ENCODE data around the gene FARP1.

FARP1 gene

DNA sequence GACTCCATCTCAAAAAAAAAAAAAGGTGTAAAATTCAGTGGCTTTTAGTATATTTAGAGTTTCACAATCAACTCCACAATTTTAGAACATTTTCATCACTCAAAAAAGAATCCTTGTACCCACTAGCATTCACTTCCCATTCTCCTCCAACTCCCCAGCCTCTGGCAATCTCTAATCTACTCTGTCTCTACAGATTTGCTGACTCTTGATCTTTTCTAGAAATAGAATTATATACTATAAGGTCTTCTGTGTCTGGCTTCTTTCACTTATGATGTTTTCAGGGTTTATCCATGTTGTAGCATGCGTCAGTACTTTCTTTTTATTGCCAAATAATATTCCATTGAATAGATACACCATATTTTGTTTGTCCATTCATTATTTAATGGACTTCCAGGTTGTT is 8.0 kb upstream of the FARP1 start:
- DNase-seq, result no peak

DNA sequence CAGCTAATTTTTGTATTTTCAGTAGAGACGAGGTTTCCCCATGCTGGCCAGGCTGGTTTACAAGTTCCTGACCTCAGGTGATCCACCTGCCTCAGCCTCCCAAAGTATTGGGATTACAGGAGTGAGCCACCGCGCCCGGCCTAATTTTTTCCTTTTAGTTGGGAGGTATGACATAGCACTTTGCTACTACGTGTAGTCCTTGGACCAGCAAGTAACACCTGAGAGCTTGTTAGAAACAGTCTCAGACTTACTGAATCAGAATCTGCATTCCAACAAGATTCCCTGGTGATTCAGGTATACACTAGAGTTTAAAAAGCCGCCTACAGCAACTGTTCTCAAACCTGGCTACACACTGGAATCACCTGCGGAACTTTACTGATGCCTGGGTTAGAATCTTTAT is 1.8 kb upstream of the FARP1 start:
- DNase-seq, result no peak

DNA sequence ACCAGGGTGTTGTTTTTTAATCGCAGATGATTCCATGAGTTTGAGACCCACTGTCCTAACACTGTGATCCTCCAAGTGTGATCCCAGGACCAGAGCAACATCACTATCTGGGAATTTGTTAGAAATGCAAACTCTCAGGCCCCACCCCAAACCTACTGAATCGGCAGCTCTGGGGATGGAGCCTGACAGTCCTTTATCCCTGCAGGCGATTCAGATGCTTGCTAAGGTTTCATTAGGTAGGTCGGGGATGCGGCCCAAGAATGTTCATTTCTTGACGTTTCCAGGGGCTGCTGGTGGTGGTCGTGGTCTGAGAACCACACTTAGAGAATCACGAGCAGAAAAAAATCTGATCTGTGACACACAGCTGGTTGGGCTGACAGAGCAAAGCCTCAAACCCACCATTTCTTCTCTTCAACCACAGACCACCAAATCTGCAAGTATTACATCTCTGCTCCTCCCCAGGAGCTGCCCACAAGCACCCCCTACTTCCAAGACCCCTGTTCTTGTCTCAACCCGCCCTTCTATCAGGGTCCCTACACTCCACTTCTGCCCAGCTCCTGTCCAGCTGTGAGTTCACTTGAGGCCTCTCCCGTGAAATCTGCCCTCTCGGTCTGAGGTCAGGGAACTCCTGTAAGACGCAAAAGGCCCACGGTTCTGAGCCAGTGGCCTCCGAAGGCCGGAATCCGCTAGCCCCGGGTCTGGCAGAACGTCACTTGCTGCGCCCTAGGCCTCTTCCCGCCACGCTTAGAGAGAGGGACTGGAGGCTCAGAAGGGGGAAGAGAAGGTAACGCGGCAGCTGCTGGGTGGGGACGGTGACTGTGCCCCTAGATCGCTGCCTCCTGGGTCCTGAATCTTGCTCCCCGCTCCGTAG is 1.1 kb upstream of the FARP1 start:
- DNase-seq, result no peak

DNA sequence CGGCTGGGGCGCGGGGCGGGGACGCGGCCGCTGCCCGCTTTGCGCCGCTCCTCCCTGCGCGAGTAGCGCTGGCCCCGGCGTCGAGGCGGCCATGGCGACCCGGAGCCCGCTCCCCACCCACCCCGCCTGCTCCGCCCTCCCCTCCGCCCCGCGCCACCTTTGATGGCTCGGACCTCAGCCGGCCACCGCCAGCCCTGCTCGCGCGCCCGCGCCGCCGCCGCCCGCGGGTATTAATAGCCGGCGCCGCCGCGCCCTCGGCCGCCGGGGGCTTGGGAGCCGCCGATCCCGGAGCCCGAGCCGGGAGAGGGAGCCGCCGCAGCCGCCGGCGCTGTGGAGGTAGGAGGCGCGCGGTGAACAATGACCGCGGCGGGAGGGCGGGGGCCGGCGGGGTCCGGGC is 261 bp downstream of the FARP1 start:
- no peak for DNase-seq

DNA sequence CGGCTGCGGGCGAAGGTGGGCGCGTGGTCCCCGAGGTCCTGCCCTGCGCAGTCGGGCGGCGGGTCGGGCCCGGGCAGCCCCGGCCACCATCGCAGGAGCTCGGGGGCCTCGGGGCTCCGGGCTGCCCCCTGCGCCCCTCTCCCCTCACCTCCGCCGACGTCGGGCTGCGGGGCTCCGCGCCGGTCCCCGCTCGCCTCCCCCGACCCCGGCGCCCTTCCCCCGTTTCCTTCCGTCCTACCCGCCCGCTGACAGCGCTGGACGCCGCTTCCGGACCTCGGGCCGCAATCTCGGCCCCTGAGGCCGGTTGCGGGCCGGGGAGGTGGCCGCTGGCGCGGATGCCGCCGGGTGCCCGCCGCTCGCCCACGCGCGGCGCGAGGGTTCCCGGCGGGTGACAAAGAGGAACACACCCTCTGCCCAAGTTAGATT is 720 bp downstream of the FARP1 start:
- no peak for DNase-seq

DNA sequence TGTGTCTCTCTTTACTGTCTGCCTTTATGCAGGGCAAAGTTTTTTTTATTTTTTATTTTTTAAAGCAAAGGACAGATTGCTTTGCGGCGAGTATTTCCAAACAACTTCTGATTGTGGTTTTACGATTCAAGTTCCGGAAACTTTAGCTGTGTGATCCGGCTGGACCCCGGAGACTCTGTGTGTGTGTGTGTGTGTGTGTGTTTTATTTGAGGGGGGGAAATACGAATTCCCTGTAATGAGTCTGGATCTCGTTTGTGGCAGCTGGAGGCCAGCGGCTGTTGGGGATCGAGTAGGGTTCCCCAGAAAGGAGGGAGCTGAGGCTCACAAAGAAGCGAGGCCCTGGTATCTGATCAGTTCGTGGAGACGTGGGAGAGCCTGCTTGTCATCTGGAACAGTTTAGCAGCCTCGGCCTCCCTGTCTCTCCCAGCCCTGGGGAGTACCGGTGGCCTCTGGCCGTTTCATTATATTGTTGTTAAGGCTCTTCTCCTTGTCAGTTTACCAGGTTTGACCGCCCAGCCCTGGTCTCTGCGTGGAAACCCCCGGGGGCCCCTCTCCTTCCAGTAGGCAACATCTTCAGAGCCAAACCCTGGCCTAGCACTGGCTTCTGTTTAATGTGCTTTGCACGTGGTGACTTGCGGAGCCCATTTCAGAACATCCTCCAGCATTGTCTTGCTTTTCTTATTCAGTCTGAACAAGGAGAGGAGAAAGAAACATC is 1.3 kb downstream of the FARP1 start:
- no peak for DNase-seq

DNA sequence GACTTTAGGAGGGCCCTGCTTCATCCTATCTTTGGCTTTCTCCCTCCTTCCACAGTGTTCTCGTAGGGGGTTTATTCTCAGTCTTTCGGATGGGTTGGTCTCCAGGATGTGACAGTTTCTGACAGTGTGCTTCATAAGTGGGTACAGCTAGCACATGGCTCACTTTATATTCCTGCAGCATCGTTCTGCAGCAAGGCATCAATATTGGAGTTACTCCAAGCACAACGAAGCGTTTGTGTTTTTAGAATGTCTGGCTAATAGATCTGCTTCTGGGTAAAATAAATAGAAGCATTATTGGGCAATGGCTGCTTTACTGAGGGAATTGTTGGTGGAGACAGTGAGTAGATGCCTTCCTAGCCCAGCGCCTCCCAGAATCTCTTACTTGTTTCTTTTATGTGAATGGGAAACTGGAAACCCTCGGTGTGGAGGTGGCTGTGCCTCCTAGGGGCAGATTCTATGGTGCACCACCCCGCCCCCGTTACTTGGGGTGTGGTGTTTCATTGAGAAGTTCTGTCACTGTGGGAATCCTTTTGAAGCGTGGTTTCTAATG is 2.0 kb downstream of the FARP1 start:
- no peak for DNase-seq

DNA sequence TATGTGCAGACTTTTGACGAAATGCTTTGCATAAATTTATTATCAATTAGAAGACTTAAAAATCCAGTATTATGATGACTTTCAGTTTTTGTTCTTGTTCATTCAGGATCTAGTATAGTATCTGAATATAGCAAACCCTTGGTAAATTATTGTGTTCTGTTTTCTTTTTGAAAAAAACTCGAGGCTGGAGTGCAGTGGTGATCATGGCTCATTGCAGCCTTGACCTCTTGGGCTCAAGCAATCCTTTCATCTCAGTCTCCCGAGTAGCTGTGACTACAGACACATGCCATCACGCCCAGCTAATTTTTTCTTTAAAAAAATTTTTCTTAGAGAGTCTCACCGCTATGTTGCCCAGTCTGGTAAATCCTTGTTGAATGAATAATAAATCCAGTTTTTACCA is 4.6 kb downstream of the FARP1 start:
- DNase-seq, result no peak

DNA sequence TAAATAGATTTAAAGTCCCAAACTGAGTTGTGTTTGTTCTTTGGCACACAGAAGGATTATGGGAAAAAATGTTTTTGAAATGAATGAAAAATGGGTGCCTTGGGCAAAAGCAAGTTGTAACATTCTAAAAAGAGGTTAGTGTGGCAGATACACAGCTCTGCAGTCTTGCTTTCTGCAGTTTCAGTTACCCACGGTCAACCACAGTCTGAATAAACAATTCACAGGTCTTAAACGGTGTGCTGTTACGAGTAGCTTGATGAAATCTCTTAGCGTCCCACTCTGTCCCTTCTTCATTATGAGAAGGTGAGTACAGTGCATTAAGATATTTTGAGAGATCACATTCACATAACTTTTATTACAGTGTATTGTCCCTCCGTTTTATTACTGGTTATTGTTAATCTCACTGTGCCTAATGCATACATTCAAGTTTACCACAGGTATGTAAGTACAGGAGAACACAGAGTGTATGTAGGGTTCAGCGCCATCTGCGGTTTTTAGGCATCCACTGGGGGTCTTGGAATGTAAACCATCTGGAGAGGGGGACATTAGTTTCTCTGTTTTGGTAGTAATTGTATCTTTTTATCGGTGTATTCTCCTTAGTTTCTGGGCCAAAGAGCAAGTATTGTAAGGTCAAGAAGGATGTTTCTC is 8.1 kb downstream of the FARP1 start:
- no peak for DNase-seq

DNA sequence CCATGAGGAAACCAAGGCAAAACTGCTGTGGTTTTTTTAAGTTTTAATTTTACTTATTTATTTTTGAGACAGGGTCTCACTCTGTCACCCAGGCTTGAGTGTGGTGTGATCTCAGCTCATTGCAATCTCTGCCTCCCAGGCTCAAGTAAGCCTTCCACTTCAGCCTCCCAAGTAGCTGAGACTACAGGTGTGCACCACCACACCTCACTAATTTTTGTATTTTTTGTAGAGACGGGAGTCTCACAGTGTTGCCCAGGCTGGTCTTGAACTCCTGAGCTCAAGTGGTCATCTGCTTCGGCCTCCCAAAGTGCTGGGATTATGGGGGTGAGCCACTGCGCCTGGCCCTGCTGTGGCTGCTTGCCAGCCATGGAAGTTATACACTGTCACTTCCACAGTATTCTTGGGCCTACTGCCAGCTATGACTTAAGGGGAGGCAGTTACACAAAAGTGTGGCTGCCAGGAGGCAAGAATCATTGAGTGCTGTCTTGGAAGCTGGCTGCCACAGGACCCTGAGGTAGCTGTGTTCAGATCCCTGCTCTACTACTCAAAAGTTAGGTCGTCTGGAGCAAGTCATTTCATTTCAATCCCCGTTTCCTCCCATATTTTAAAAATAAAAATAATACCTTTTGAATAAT is 12.7 kb downstream of the FARP1 start:
- no peak for DNase-seq

DNA sequence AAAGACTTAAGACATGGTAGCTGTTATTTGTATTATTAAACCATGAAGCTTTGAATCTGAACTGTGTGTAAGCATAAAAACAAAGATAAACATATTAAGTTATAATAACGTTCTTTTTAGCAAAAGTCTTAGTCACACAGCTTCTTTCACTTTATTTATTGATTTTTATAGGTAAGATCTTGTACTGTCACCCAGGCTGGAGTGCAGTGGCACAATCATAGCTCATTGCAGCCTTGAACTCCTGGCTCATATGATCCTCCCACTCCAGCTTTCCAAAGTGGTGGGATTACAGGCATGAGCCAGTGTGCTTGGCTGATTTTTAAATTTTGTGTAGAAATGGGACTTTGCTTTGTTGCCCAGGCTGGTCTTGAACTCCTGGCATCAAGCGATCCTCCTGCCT is 13.4 kb downstream of the FARP1 start:
- no peak for DNase-seq

DNA sequence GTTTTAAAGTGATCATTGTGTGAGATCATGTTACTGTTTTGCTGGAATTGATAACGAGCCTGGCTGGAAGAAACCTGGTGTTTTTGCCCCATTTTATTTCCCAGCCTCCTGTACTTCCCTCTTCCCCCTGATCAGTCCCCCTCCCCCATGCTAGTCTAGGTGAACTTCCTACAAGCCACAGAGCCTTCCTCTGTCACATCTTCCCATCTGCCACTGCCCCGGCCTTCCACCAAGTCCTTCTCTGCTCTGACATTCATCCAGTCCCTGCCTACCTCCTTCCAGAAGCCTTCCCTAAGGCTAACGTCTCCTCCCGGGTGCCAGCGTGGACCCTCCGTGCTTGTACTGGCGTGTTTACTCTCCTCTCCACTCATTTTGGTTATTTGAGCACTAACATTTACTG is 14.3 kb downstream of the FARP1 start:
- no peak for DNase-seq

DNA sequence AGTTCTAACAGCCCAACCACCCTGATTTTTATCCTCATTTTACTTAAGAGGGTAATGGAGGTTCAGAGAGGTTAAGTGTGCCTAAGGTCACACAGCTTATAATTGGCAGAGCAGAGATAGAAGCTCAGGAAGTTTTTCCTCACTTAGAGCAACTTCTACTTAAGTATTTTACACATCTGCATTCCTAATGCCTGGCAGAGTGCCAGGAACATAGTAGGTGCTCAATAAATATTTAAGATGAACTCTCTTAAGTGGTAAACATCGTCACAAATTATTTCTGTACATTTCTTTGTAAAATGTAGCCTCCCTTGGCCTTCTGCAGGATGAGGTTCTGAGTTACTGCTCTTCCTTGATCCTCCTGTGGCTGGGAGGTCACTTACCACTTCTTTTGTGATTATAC is 14.7 kb downstream of the FARP1 start:
- no peak for DNase-seq

DNA sequence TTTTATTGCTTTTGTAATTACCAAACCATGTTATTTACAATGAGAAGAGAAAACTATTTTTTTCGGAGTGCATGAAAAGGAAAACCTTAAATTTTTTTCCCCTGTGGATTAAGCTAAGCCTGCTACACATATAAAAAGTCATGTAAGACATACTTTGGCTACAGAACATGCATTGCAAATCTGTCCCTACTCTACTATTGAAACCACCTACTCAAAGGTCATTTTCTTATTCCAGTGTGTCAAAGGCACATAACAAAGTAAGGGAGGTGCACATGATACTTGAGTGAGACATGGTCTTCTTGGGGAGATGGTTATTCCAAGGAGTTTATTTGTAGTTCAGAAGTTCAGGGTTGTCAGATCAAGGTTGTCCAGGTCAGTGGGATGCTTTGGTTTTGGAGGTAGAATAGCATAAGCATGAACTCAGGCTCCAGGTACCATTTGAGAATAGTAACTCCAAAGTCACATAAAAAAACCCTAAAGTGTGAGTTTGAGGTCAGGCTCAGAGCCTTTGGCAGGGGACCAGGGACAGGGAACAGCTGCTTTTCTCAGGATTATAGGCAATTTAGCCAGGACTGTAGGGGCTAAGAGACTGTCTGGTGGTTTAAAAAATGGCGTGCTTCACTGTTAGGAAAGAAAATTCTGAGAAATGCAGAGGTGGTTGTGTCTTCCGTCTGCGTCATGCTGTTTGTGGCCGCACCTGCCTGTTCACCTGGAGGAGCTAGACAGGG is 15.4 kb downstream of the FARP1 start:
- no peak for DNase-seq

DNA sequence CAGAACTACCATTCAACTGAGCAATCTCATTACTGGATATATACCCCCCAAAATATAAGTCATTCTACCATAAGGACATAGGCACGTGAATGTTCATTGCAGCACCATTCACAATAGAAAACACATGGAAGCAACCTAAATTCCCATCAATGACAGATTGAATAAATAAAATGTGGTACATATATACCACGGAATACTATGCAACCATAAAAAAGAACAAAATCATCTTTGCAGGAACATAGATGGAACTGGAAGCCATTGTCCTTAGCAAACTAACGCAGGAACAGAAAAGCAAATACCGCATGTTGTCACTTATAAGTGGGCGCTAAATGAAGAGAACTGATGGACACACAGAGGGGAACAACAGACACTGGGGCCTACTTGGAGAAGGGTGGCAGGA is 20.0 kb downstream of the FARP1 start:
- DNase-seq, result no peak

DNA sequence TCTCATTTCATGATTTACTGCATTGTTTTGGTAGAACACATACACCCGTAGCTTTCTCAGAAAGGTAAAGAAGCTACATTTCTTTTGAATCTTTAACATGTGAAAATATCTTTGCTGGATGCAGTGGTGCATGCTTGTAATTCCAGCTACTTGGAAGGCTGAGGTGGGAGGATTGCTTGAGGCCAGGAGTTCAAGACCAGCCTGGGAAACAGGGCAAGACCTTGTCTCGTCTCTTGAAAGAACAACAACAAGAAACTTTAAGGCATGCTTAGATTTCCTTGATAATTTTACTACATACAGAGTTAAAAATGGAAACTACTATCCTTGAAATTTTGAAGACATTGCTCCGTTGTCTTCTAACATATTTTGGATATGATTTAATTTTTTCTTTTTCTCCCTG is 26.4 kb downstream of the FARP1 start:
- DNase-seq, result no peak

DNA sequence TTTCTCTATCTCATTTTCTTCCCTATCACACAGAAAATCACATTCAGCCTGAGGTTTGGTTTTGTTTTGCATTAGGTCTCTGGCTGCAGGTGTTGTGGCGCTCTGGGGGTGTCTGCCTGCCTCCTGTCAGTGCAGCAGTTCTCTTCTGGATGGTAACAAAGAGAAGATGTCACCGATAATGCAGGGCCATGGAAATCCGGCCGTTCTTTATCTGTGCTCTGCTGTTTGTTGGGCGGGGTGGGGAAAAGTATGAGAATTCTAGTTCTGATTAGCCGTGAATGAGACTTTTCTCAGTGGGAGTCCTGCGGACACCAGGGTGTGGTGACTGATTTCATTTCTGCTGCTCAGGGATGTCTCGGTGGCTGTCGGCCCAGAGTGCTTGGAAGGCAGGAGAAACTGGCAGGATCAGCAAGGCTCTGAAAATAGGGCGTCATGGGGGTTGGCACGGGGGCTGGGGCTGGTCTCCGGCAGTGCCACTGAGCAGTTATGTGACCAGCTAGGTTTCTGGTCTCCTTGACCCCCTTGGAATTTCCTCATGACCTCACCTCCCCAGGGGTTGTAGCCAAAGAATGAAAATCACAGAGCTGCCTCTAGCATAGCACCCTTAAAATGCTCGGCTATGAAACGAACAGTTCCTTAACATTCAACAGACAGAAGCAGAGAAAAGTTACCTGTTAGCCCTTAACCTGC is 29.2 kb downstream of the FARP1 start:
- DNase-seq, result no peak

DNA sequence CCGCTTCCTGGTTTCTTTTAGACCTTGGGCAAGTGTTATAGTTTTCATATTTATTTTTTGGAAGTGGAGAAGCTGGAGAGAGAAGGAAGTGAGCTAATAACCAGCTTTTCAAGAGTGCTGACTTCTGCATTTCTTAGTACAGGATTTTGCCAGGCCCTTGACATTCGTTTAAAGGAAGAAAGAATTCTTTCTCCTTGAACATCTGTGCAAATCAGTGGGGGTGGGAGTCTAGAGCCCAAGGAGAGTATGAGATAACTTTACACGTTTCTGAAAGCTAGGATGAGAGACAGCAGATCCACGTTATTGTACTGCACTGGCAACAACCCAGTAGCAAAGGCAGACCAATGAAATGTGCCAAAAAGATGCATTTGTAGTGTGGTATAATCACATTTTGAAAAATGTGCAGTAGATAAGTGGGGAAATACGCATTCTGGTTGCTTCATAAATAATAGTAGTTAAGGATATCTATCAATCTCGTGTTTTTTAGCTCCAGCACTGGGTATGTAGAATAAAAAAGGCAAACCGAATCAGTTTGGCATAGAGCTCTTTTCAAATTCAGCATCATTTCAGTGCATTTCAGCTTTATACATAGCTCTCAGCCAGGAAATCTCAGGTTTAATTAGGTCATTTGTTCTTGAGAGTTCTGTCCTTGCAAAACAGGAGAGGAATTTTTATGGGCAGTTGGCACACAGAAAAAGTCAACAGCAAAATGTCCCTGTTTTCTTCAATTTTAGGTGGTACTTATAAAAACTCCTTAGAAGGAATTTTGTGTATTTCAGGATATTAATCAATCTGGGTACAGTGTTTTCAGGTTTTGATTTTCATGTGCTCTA is 29.9 kb downstream of the FARP1 start:
- no peak for DNase-seq

DNA sequence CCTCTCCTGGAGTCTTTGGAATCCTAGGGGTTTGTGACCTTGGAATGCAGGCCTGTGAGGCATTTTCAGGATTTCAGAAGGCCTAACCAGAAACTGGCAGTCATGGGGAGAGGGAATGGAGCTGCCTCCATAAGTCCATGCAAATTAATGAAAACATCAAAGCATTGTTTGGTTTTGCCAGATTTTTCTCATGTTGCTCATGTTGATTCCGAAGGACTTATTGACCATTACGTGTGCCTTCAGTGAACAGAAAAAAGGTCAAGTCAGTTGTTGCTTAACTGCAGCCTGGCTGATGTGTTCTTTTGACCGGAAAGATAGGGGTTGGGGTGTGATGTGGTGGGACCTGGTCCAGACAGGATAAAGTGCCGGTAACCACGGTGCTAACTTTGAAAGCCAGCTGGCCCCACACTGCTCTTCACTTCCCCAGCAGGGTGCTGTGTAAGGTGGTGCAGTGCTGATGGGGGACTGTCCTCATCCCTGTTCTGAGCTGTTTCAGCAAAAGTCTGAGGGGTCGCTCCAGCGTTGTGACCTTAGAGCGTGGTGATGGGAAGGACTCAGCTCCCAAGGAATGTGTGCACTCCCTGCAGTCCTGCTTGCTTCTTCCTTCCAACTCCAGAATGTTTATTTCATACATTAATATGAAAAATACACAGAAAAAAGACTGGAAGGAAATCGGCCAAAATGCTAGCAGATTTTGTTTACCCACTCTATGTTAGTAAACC is 30.7 kb downstream of the FARP1 start:
- no peak for DNase-seq

DNA sequence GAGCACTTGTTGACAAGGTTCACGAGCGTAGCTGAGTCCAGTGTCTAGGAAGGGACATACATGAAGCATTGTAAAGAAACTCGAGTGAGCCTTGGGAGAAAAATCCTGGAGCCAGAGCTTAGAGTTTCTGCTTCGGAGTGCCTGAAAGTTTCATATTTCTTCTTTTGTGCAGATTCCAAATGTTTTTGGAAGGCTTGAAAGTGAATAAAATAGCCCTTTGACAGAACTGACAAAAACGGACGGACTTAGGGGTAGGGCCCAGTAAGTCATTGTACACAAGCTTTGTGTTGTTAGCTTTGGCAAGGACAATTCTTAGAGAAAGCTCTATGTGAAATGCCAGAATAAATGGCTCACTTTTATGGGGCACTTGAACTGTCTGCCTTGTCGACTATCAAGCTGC is 31.4 kb downstream of the FARP1 start:
- no peak for DNase-seq

All from activated naive CD4-positive, alpha-beta T cell treated with anti-CD3 and anti-CD28 coated beads, Interleukin-2, amount 50 U/mL, for 16 hours (primary cell).